SK-N-SH (cell line): ENCODE data around the gene MTUS2. TPM values are rescaled to one million over a fixed set of nuclear protein-coding genes. Genes with fewer than 3 reads are reported as not detected.

Experiments used
- CTCF ChIA-PET: fragments of 300-600, 350-600 bp; formaldehyde crosslinking; extraction: SDS; loops from one replicate; lab custom pipeline; 2021; lab: Yijun Ruan, JAX
- POLR2A ChIA-PET: fragments of 350-600 bp; sonication (Branson Sonifier 250); formaldehyde crosslinking; extraction: SDS; loops from one replicate; lab custom pipeline; 2020; ENCODE audit warnings: antibody characterized with exemption, inconsistent platforms; lab: Yijun Ruan, JAX
- DNase-seq: peaks from one replicate; pipeline ENCODE4 v3.0.0; 2012
- H2AFZ ChIP-seq: fragments of 200-600 bp; sonication (generic); 2 replicates; pipeline ENCODE4 v1.8.1; 2016; ENCODE audit warnings: antibody characterized with exemption, mild to moderate bottlenecking, low read depth
- H3F3A ChIP-seq: fragments of 200-600 bp; sonication (generic); replicated peaks from 2 replicates; pipeline ENCODE3; 2016; ENCODE audit warnings: antibody characterized with exemption, mild to moderate bottlenecking; ENCODE audit not compliant: insufficient read depth
- H3K27ac ChIP-seq, 2 experiments: fragments of 200-500 bp in 1 of 2; fragments of 200-600 bp in 1 of 2; sonication (Bioruptor generic) in 1 of 2; sonication (generic), shearing (Covaris generic) in 1 of 2; 2 replicates each; pipeline versions ENCODE4 v1.5.1 to v1.6.1; 2014 to 2016; ENCODE audit warnings: low read depth in 2 of 2, inconsistent platforms in 1 of 2, low read length in 1 of 2, mild to moderate bottlenecking in 1 of 2, mixed read lengths in 1 of 2
- H3K27me3 ChIP-seq: fragments of 200-600 bp; sonication (generic), shearing (Covaris generic); 2 replicates; pipeline ENCODE4 v1.6.1; 2016; ENCODE audit warnings: mixed run types; ENCODE audit not compliant: insufficient read depth
- H3K36me3 ChIP-seq, 2 experiments: fragments of 200-500 bp in 1 of 2; fragments of 200-600 bp in 1 of 2; sonication (Bioruptor generic) in 1 of 2; sonication (generic) in 1 of 2; replicated peaks in 1 of 2; 2 replicates each; pipeline versions ENCODE3 to v1.5.1; 2014 to 2016; ENCODE audit warnings: low read length in 1 of 2, mild to moderate bottlenecking in 1 of 2; ENCODE audit not compliant: insufficient read depth in 2 of 2, control insufficient read depth in 1 of 2
- H3K4me1 ChIP-seq, 2 experiments: fragments of 200-500 bp in 1 of 2; fragments of 200-600 bp in 1 of 2; sonication (Bioruptor generic) in 1 of 2; sonication (generic), shearing (Covaris generic) in 1 of 2; 2 replicates each; pipeline versions ENCODE4 v1.5.1 to v1.6.1; 2014 to 2016; ENCODE audit warnings: low read depth in 1 of 2, low read length in 1 of 2, mixed run types in 1 of 2; ENCODE audit not compliant: insufficient read depth in 2 of 2, control insufficient read depth in 1 of 2
- H3K4me2 ChIP-seq: fragments of 200-600 bp; sonication (generic), shearing (Covaris generic); 2 replicates; pipeline ENCODE4 v1.6.1; 2017; ENCODE audit warnings: mixed run types
- H3K4me3 ChIP-seq, 2 experiments: fragments of 200-500 bp in 1 of 2; fragments of 200-600 bp in 1 of 2; sonication (Bioruptor generic) in 1 of 2; sonication (generic), shearing (Covaris generic) in 1 of 2; 2 replicates each; pipeline versions ENCODE4 v1.5.1 to v1.8.1; 2014 to 2016; ENCODE audit warnings: low read depth in 2 of 2, inconsistent platforms in 1 of 2, low read length in 1 of 2, mild to moderate bottlenecking in 1 of 2, mixed read lengths in 1 of 2, moderate library complexity in 1 of 2
- H3K79me2 ChIP-seq: fragments of 200-600 bp; sonication (generic); 2 replicates; pipeline ENCODE4 v1.8.1; 2017; ENCODE audit warnings: mild to moderate bottlenecking; ENCODE audit not compliant: insufficient read depth
- H3K9ac ChIP-seq: fragments of 200-600 bp; sonication (generic); 2 replicates; pipeline ENCODE4 v1.6.1; 2017; ENCODE audit warnings: mixed run types
- H3K9me2 ChIP-seq: fragments of 200-600 bp; sonication (generic); 2 replicates; pipeline ENCODE4 v1.6.1; 2017; ENCODE audit warnings: mixed run types
- H3K9me3 ChIP-seq: fragments of 200-600 bp; sonication (generic); 2 replicates; pipeline ENCODE4 v1.6.1; 2017; ENCODE audit warnings: mixed run types, mild to moderate bottlenecking, moderate library complexity
- H4K20me1 ChIP-seq: fragments of 200-600 bp; sonication (generic); 2 replicates; pipeline ENCODE4 v1.6.1; 2017; ENCODE audit warnings: mild to moderate bottlenecking, mixed run types; ENCODE audit not compliant: insufficient read depth
- CHD2 ChIP-seq: fragments of 150-350 bp; IDR thresholded peaks from 2 replicates; pipeline ENCODE4 v1.6.1; 2018; ENCODE audit warnings: low read length; ENCODE audit not compliant: partially characterized antibody
- CTCF ChIP-seq: fragments of 200-600 bp; sonication (generic); IDR thresholded peaks from 2 replicates; pipeline ENCODE4 v1.6.1; 2017; ENCODE audit warnings: antibody characterized with exemption, mild to moderate bottlenecking, moderate library complexity
- EP300 ChIP-seq, 2 experiments: IDR thresholded peaks; 2 replicates each; pipeline versions ENCODE4 v1.4.0 to v1.6.1; 2012; ENCODE audit warnings: borderline replicate concordance in 1 of 2, low read depth in 1 of 2, low read length in 1 of 2
- FOSL2 ChIP-seq: IDR thresholded peaks from 2 replicates; pipeline ENCODE4 v1.4.0; 2012; ENCODE audit warnings: low read depth, mild to moderate bottlenecking, moderate library complexity, borderline replicate concordance
- FOXJ3 ChIP-seq: sonication (generic); formaldehyde crosslinking; IDR thresholded peaks from 2 replicates; pipeline ENCODE4 v1.5.1; 2020; ENCODE audit warnings: mild to moderate bottlenecking, missing genetic modification reagents
- FOXM1 ChIP-seq: IDR thresholded peaks from 2 replicates; pipeline ENCODE4 v1.4.0; 2012; ENCODE audit warnings: low read depth, mild to moderate bottlenecking
- GABPA ChIP-seq: IDR thresholded peaks from 2 replicates; pipeline ENCODE4 v1.4.0; 2012; ENCODE audit warnings: low read depth, mild to moderate bottlenecking
- IRF3 ChIP-seq: fragments of 150-350 bp; IDR thresholded peaks from 2 replicates; pipeline ENCODE4 v1.6.1; 2016; ENCODE audit warnings: mild to moderate bottlenecking, low read depth, low read length
- MAX ChIP-seq: IDR thresholded peaks from 2 replicates; pipeline ENCODE4 v1.4.0; 2012; ENCODE audit warnings: low read depth
- MEF2A ChIP-seq: IDR thresholded peaks from 2 replicates; pipeline ENCODE4 v1.4.0; 2012; ENCODE audit warnings: low read depth, borderline replicate concordance
- MXI1 ChIP-seq: IDR thresholded peaks from 2 replicates; pipeline ENCODE4 v1.6.1; 2012; ENCODE audit warnings: mild to moderate bottlenecking, low read depth, low read length, improper control_type of control experiment
- NRF1 ChIP-seq: IDR thresholded peaks from 2 replicates; pipeline ENCODE4 v1.6.1; 2012; ENCODE audit warnings: low read depth, mild to moderate bottlenecking, low read length
- RXRA ChIP-seq: IDR thresholded peaks from 2 replicates; pipeline ENCODE4 v1.4.0; 2012; ENCODE audit warnings: low read depth, mild to moderate bottlenecking, borderline replicate concordance
- SIN3A ChIP-seq: IDR thresholded peaks from 2 replicates; pipeline ENCODE4 v1.6.1; 2012; ENCODE audit warnings: low read depth, mild to moderate bottlenecking, low read length, moderate library complexity, borderline replicate concordance
- SMC3 ChIP-seq: IDR thresholded peaks from 2 replicates; pipeline ENCODE4 v1.6.1; 2012; ENCODE audit warnings: low read depth, low read length, improper control_type of control experiment
- USF2 ChIP-seq: fragments of 150-350 bp; IDR thresholded peaks from 2 replicates; pipeline ENCODE4 v1.6.1; 2017; ENCODE audit warnings: antibody characterized with exemption, low read length, low read depth, borderline replicate concordance
- ZBTB33 ChIP-seq: IDR thresholded peaks from 2 replicates; pipeline ENCODE4 v1.4.0; 2012; ENCODE audit warnings: low read depth, borderline replicate concordance
- WGBS: methylation state at CpG from one replicate; pipeline ENCODE4 v1.1.6; 2017; ENCODE audit warnings: low lambda C conversion rate; 5-methylcytosine and 5-hydroxymethylcytosine counted together
- polyA plus RNA-seq, 3 experiments: library from polyadenylated mRNA; depleted of rRNA; stranded (reverse); fragments of >200 nt; gene quantifications; 2 replicates each; pipeline ENCODE4 v1.2.3, GENCODE V29; 2012

The MTUS2 gene
- polyA plus RNA-seq, 1 of the 3 experiments (the other 2 are of a cell fraction): 1.7 TPM

- H2AFZ ChIP-seq: no peak overlapping the region
- CTCF ChIA-PET: interaction anchor here (1.5 to 2.0 kb wide), 3 partner anchors 8 to 19 kb away, joined by 3 to 7 read pairs (median 5); no protein-coding TSS in a partner anchor
- peaks cover 10% of the 10 kb centered on the region for H3F3A ChIP-seq
- H3K4me1 ChIP-seq: 0 out of 4 replicates have a peak, but pooled peaks cover 0 to 5% of the 10 kb centered on the region in 2 experiments
- POLR2A ChIA-PET: no interaction called here
- no peaks in the 10 kb centered on the region for H3K27me3 ChIP-seq
- no peak overlapping the region for H3K4me2 ChIP-seq
- H3K9me3 ChIP-seq: no peaks in the 10 kb centered on the region
- peaks cover 48 to 65% of the 10 kb centered on the region in 2 experiments for H3K36me3 ChIP-seq
- no peak overlapping the region for H3K27ac ChIP-seq
- no peaks in the 10 kb centered on the region for H3K9me2 ChIP-seq
- WGBS: 89% methylated on average over 11 of the region's 14 CpGs
- no peak overlapping the region for H3K9ac ChIP-seq
- no peak for DNase-seq
- H3K4me3 ChIP-seq: no peak overlapping the region
- peaks cover 26% of the 10 kb centered on the region for H3K79me2 ChIP-seq
- TF ChIP-seq MAX (no peak), SMC3 (no peak), CHD2 (no peak), IRF3 (no peak), SIN3A (no peak), GABPA (no peak), MEF2A (no peak), FOXJ3 (CRISPR knock-in tag) (no peak), CTCF (no peak), FOSL2 (no peak)
- no peaks in the 10 kb centered on the region for H4K20me1 ChIP-seq
These were observed 706.6 kb downstream of the MTUS2 start for GRCh38 chr13:29526741-29527140.

GRCh38 chr13:29527511-29527910 lies 707.4 kb downstream of the MTUS2 start:
- Histone ChIP-seq H4K20me1 (no peaks in the 10 kb centered on the region), H3K79me2 (peaks cover 27% of the 10 kb centered on the region), H2AFZ (no peak overlapping the region), H3K9ac (no peak overlapping the region), H3K36me3 (peaks cover 42 to 64% of the 10 kb centered on the region in 2 experiments), H3K27ac (no peak overlapping the region), H3K4me2 (no peak overlapping the region), H3K4me3 (no peak overlapping the region), H3F3A (peaks cover 8% of the 10 kb centered on the region), H3K4me1 (no peaks in the 10 kb centered on the region), H3K9me3 (no peaks in the 10 kb centered on the region), H3K27me3 (no peaks in the 10 kb centered on the region), H3K9me2 (no peaks in the 10 kb centered on the region)
- ChIA-PET POLR2A (no interaction called here), CTCF (interaction anchor here (1.3 to 2.0 kb wide), 2 partner anchors 9 to 587 kb away, joined by 3 to 5 read pairs; no protein-coding TSS in a partner anchor)
- no peak for DNase-seq
- 97% methylated on average over 7 of the region's 8 CpGs for WGBS
- TF ChIP-seq NRF1 (no peak), ZBTB33 (no peak), USF2 (no peak), EP300 (IDR thresholded peaks at IDR 0.05; ENCODE audit: borderline replicate concordance in 1 of 2, low read depth in 1 of 2, low read length in 1 of 2) (no peak), CTCF (no peak), MXI1 (no peak), RXRA (no peak), FOXM1 (no peak)
